ENCODE measurements around the gene PKM.

DNA sequence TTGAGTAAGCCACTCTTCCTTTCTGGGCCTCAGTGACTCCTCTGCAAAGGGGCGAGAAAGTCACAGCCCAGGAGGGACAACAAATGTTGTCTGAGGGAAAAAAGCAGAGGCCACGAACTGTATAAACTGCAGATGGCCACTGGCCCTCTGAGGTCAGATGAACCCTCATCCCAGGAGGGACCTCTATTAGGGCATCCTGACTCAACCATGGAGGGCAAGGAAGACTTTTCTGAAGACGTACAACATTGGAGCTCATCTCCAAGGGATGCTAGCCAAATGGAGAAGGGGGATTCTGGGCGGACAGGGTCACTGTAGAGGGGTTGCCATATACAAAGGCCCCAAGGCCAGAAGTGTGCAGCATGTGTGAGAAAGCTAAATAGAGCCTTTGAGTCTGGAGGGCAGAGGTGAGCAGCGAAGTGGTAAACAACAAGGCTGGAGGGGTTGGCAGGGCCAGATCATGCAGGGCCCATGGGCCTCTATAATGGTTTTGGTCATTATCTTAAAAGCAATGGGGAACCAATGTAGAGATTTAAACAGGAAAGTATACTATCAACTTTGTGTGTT is 50.1 kb downstream of the PKM start:
- TF ChIP-seq, protein P1, sequence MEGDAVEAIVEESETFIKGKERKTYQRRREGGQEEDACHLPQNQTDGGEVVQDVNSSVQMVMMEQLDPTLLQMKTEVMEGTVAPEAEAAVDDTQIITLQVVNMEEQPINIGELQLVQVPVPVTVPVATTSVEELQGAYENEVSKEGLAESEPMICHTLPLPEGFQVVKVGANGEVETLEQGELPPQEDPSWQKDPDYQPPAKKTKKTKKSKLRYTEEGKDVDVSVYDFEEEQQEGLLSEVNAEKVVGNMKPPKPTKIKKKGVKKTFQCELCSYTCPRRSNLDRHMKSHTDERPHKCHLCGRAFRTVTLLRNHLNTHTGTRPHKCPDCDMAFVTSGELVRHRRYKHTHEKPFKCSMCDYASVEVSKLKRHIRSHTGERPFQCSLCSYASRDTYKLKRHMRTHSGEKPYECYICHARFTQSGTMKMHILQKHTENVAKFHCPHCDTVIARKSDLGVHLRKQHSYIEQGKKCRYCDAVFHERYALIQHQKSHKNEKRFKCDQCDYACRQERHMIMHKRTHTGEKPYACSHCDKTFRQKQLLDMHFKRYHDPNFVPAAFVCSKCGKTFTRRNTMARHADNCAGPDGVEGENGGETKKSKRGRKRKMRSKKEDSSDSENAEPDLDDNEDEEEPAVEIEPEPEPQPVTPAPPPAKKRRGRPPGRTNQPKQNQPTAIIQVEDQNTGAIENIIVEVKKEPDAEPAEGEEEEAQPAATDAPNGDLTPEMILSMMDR (IDR thresholded peaks at IDR 0.05), result no peak
- no peak for TF ChIP-seq ZFX (IDR thresholded peaks at IDR 0.05; ENCODE audit: borderline replicate concordance)

Measured in 22Rv1 (cell line).